ENCODE data around the gene CDH23. TPM values are rescaled to one million over a fixed set of nuclear protein-coding genes. Genes with fewer than 3 reads are reported as not detected.

The CDH23 gene
- total RNA-seq, 2 donors from 2014 or later: 28.5 to 58.7 TPM

- H3K4me1 ChIP-seq: peaks cover 51% of the 10 kb centered on the region
- TF ChIP-seq POLR2A (IDR thresholded peaks at IDR 0.05): peak in 2 of 3 donors; percentile 35 to 48
- TF ChIP-seq CTCF (IDR thresholded peaks at IDR 0.05): no peak
- no peak overlapping the region for H3K4me3 ChIP-seq
- no peaks in the 10 kb centered on the region for H3K27me3 ChIP-seq
- WGBS, 2 donors: 26 to 48% methylated on average over 2 of the region's 2 CpGs
- ATAC-seq: peak; percentile 38
- no peaks in the 10 kb centered on the region for H3K9me3 ChIP-seq
- peak overlapping the region; percentile 62 to 79 (median 76) for H3K27ac ChIP-seq
- peak; percentile 32 to 72 (median 58) for DNase-seq
- intact Hi-C loops (cut with DNase I): no loop called here
- no peaks in the 10 kb centered on the region for H3K36me3 ChIP-seq (replicated peaks in 1 of 2; ENCODE audit: insufficient read depth in 1 of 2, low read depth in 2 of 2)
Measured at GRCh38 chr10:71771821-71772617, 375.3 kb downstream of the CDH23 start.

- no peak for DNase-seq
- intact Hi-C loops (cut with DNase I): no loop called here
- H3K4me1 ChIP-seq: peaks cover 43% of the 10 kb centered on the region
Measured at GRCh38 chr10:71772832-71773220, 376.1 kb downstream of the CDH23 start.

GRCh38 chr10:71773221-71773971 is 376.7 kb downstream of the CDH23 start, which contains the start of gene VSIR:
Gene VSIR (minus strand): TSS chr10:71773520. CDS start chr10:71773439, 81 bp downstream.
- intact Hi-C loops (cut with DNase I): no loop called here
- peaks cover 42% of the 10 kb centered on the region for H3K4me1 ChIP-seq

More at GRCh38 chr10:71772832-71773220, 376.1 kb downstream of the CDH23 start:
- peak overlapping the region; percentile 62 to 79 (median 76) for H3K27ac ChIP-seq
- no peaks in the 10 kb centered on the region for H3K9me3 ChIP-seq
- no peaks in the 10 kb centered on the region for H3K36me3 ChIP-seq (replicated peaks in 1 of 2; ENCODE audit: insufficient read depth in 1 of 2, low read depth in 2 of 2)
- no peak for TF ChIP-seq POLR2A (IDR thresholded peaks at IDR 0.05)
- no peak for TF ChIP-seq CTCF (IDR thresholded peaks at IDR 0.05)
- 58% methylated on average over 4 of the region's 4 CpGs; no CpG with 5 or more reads in 1 of the 2 donors for WGBS, 2 donors
- H3K4me3 ChIP-seq: peak overlapping the region; percentile 23 to 39
- no peaks in the 10 kb centered on the region for H3K27me3 ChIP-seq
- ATAC-seq: peak; percentile 3

More at GRCh38 chr10:71773221-71773971, 376.7 kb downstream of the CDH23 start, which contains the start of gene VSIR:
- no peaks in the 10 kb centered on the region for H3K9me3 ChIP-seq
- peak; percentile 82 for ATAC-seq
- no peaks in the 10 kb centered on the region for H3K27me3 ChIP-seq
- H3K4me3 ChIP-seq: peak within 1 kb of the TSS; percentile 23 to 39
- peak; percentile 77 to 89 (median 78) for TF ChIP-seq POLR2A (IDR thresholded peaks at IDR 0.05)
- peak; percentile 44 to 89 (median 67) for TF ChIP-seq CTCF (IDR thresholded peaks at IDR 0.05)
- WGBS, 2 donors: 0 to 2% methylated on average over 5 to 48 of the region's 55 CpGs
- H3K27ac ChIP-seq: peak within 1 kb of the TSS; percentile 62 to 79 (median 76)
- no peaks in the 10 kb centered on the region for H3K36me3 ChIP-seq (replicated peaks in 1 of 2; ENCODE audit: insufficient read depth in 1 of 2, low read depth in 2 of 2)
- peak; percentile 77 to 82 (median 80) for DNase-seq
